Right lobe of liver (tissue), 4 donors: ENCODE results near the gene MEMO1.

Experiments
- CTCF ChIP-seq, 4 donors: fragments of 200-600 bp in 3 of 4; fragments of 450-650 bp in 1 of 4; IDR thresholded peaks; one replicate each; pipeline versions ENCODE4 v1.5.1 to v1.8.0; 2016 to 2022; ENCODE audit warnings: antibody characterized with exemption in 4 of 4, mild to moderate bottlenecking in 2 of 4
- POLR2A ChIP-seq: fragments of 450-650 bp; IDR thresholded peaks from one replicate; pipeline ENCODE4 v1.6.1; 2017; ENCODE audit warnings: antibody characterized with exemption, mild to moderate bottlenecking
- donor health status: DM: no; HTN: no; CAD: no.
- donor health status: DM: no; HTN: no; CAD: no.
- donor health status: DM: no; HTN: yes; CAD: no.

GRCh38 chr2:32003791-32004190, 7.0 kb downstream of the MEMO1 start:
- TF ChIP-seq CTCF (IDR thresholded peaks at IDR 0.05) = no peak
- TF ChIP-seq POLR2A = no peak
